ENCODE measurements around the gene MTHFSD. TPM values are rescaled to one million over a fixed set of nuclear protein-coding genes. Genes with fewer than 3 reads are reported as not detected.

The MTHFSD gene
- total RNA-seq, 1 donor from 2014 or later, result 27.7 TPM

DNA sequence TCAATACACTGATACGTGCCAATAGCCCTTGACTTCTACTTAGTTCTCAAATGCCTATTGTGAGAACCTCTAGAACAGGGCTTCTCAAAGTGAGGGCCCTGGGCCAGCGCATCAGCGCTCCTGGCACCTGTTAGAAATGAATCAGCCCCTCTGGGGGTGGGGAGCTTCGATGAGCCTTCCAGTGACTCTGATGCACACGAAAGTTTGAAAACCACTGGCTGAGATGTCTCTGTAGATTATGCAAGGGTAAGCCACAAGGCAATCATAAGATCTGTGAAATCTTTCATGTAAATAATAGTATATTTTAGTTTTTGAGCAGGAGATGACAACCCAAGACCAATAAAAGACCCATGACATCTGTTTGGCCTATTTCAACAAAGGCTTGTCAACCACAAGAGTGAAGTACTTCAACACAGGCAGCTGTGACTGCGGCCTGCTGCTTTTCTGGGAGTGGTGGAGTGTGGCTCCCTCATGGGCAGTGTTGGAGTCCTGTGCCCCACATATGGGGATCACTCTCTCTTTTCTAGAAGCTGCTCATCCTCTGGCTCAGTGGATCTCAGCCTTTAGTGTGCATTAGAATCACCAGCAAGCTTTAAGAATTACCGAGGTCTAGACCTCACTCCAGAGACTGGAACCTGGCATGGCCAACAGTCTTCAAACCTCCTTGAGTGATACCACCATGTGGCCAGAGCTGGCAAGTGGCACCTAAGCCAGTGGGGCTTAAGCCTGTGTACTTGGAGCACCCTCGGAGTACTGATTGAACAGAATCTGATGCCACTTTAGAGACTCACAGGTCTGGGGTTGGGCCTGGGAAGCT lies 5.8 kb downstream of the MTHFSD start:
- no peak overlapping the region for H3K27ac Mint-ChIP-seq (ENCODE audit: unreplicated experiment)
- H3K27me3 Mint-ChIP-seq (ENCODE audit: unreplicated experiment), result peaks cover 2% of the 10 kb centered on the region
- peaks cover 12% of the 10 kb centered on the region for H3K36me3 Mint-ChIP-seq (ENCODE audit: unreplicated experiment)
- H3K4me1 Mint-ChIP-seq (ENCODE audit: low read depth, unreplicated experiment), result peaks cover 4% of the 10 kb centered on the region
- H3K4me3 Mint-ChIP-seq (ENCODE audit: unreplicated experiment), result no peak overlapping the region
- DNase-seq, result no peak
- TF ChIP-seq, protein P1, sequence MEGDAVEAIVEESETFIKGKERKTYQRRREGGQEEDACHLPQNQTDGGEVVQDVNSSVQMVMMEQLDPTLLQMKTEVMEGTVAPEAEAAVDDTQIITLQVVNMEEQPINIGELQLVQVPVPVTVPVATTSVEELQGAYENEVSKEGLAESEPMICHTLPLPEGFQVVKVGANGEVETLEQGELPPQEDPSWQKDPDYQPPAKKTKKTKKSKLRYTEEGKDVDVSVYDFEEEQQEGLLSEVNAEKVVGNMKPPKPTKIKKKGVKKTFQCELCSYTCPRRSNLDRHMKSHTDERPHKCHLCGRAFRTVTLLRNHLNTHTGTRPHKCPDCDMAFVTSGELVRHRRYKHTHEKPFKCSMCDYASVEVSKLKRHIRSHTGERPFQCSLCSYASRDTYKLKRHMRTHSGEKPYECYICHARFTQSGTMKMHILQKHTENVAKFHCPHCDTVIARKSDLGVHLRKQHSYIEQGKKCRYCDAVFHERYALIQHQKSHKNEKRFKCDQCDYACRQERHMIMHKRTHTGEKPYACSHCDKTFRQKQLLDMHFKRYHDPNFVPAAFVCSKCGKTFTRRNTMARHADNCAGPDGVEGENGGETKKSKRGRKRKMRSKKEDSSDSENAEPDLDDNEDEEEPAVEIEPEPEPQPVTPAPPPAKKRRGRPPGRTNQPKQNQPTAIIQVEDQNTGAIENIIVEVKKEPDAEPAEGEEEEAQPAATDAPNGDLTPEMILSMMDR (IDR thresholded peaks at IDR 0.05; ENCODE audit: partially characterized antibody, unreplicated experiment), result no peak
- peaks cover 2% of the 10 kb centered on the region for H3K9me3 Mint-ChIP-seq (ENCODE audit: unreplicated experiment)

DNA sequence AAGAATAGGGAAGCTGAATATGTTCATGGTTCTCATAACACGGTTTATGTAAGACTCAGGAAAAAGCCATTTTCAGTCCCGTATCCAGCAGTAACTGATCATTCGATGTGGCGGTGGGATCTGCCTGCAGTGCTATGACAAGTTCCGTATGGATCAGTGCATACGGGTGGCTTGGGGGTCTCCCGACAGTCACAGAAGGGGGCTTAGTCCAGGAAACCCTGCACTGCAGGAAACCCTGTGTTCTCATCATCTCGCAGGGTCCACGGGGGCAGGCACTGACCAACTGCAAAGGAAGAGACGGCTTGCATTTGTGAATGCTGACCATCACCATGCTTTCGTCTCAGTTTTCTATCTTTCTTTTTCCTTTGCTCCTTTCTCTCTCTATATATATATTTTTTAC lies 7.7 kb downstream of the MTHFSD start:
- Mint-ChIP-seq H3K27ac (ENCODE audit: unreplicated experiment) (no peak overlapping the region), H3K9me3 (ENCODE audit: unreplicated experiment) (no peaks in the 10 kb centered on the region), H3K27me3 (ENCODE audit: unreplicated experiment) (no peaks in the 10 kb centered on the region), H3K4me1 (ENCODE audit: low read depth, unreplicated experiment) (no peaks in the 10 kb centered on the region), H3K4me3 (ENCODE audit: unreplicated experiment) (no peak overlapping the region), H3K36me3 (ENCODE audit: unreplicated experiment) (peaks cover 8% of the 10 kb centered on the region)
- TF ChIP-seq, protein P1 (IDR thresholded peaks at IDR 0.05; ENCODE audit: partially characterized antibody, unreplicated experiment), result no peak
- DNase-seq, result no peak

DNA sequence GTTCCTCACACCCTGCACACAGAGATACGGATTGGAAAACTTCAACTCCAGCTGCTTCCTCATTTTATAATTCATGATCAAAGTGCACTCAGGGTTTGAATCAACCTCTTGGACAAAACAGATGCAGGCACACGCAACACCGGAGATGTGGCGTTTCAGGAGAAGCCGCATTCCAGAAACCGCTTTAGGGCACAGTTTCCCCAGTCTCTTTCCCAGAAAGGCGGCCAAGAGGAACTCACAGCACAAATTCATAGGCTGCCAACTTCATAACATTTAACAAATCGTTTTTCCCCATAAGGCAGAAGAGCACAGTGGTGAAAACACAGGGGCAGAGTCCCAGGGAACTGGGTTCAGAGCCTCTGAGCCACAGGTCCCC lies 8.4 kb downstream of the MTHFSD start:
- Mint-ChIP-seq H3K36me3 (ENCODE audit: unreplicated experiment) (peaks cover 8% of the 10 kb centered on the region), H3K9me3 (ENCODE audit: unreplicated experiment) (no peaks in the 10 kb centered on the region), H3K27me3 (ENCODE audit: unreplicated experiment) (no peaks in the 10 kb centered on the region), H3K4me1 (ENCODE audit: low read depth, unreplicated experiment) (no peaks in the 10 kb centered on the region), H3K4me3 (ENCODE audit: unreplicated experiment) (no peak overlapping the region), H3K27ac (ENCODE audit: unreplicated experiment) (no peak overlapping the region)
- TF ChIP-seq, protein P1 (IDR thresholded peaks at IDR 0.05; ENCODE audit: partially characterized antibody, unreplicated experiment), result no peak
- DNase-seq, result no peak

DNA sequence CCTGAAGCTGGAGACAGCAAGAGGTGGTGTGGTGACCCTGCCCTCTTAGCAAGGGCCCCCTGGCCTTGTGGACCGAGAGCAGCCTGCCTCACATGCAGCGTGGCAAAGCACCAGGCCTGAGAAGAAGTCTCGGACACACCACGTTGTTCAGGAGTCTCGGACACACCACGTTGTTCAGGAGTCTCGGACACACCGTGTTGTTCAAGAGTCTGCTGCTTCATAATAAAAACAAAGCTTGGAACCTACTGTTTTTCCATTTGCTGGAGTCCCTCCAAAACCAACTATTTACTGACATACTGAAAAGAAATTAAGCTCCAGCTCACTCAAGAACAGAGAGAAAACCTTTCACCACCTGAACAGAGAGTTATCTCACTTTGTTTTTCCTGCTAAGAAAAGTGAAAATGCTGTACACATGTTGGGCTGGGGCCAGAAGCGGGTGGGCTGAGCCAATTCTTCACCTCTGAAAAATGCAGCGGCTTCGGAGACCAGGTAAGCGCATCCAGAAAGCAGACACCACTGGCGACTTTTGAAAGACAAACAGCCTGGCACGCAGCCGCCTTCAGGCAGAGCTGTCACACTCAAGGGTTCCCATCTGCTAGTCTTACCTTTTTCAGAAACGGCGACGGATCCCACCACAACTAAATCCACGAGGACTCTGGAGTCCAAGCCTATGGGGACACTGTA lies 8.9 kb downstream of the MTHFSD start:
- Mint-ChIP-seq H3K27me3 (ENCODE audit: unreplicated experiment) (no peaks in the 10 kb centered on the region), H3K9me3 (ENCODE audit: unreplicated experiment) (no peaks in the 10 kb centered on the region), H3K4me3 (ENCODE audit: unreplicated experiment) (no peak overlapping the region), H3K36me3 (ENCODE audit: unreplicated experiment) (peaks cover 8% of the 10 kb centered on the region), H3K4me1 (ENCODE audit: low read depth, unreplicated experiment) (no peaks in the 10 kb centered on the region), H3K27ac (ENCODE audit: unreplicated experiment) (no peak overlapping the region)
- no peak for DNase-seq
- TF ChIP-seq, protein P1 (IDR thresholded peaks at IDR 0.05; ENCODE audit: partially characterized antibody, unreplicated experiment), result no peak

DNA sequence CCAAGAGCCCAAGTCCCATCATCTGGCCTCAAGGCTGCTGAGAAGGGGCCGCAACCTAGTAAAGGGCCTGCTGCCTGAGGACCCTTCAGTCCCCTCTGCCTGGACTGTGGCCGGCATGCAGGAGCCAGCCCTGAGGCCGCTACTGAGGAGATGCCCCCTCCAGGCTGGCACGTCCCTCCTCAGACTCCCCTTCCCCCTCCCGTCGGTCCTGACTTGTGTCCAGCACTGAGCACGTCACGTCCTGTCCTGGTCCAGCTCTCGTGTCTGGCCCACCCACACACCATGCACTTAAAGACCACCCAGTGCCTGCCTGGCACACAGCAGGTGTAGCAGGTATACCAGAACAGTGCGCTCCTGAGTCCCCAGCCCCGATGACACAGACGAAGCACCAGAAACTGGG lies 9.6 kb downstream of the MTHFSD start:
- Mint-ChIP-seq H3K4me1 (ENCODE audit: low read depth, unreplicated experiment) (no peaks in the 10 kb centered on the region), H3K9me3 (ENCODE audit: unreplicated experiment) (no peaks in the 10 kb centered on the region), H3K4me3 (ENCODE audit: unreplicated experiment) (no peak overlapping the region), H3K36me3 (ENCODE audit: unreplicated experiment) (peaks cover 8% of the 10 kb centered on the region), H3K27me3 (ENCODE audit: unreplicated experiment) (no peaks in the 10 kb centered on the region), H3K27ac (ENCODE audit: unreplicated experiment) (no peak overlapping the region)
- TF ChIP-seq, protein P1 (IDR thresholded peaks at IDR 0.05; ENCODE audit: partially characterized antibody, unreplicated experiment), result no peak
- DNase-seq, result no peak
